Measurements from ENCODE around the gene C1orf210. TPM values are rescaled to one million over a fixed set of nuclear protein-coding genes. Genes with fewer than 3 reads are reported as not detected.

C1orf210 gene
- total and polyA plus RNA-seq, 8 donors = 4.3 to 34.4 (median 14.3) TPM; not detected in 1

DNA sequence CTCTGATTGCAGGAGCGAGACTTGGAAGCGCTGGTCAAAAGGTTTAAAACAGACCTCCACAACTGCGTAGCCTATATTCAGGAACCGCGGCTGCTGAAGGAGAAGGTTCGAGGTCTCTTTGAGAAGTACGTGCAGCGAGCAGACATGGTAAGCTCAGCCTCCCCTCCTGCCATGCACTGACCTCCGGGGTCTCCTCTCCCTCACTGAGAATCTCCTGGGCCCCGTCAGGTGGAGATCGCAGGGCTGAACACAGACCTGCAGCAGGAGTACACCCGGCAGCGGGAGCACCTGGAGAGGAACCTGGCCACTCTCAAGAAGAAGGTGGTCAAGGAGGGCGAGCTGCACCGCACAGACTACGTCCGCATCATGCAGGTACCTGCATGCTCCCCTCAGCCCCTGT lies 51.1 kb downstream of the C1orf210 start:
- H3K4me3 ChIP-seq = no peak overlapping the region
- H3K36me3 ChIP-seq = no peaks in the 10 kb centered on the region
- WGBS, 5 donors = 94 to 96% (median 95%) methylated on average over 15 to 17 of the region's 17 CpGs
- no peak for DNase-seq
- peak overlapping the region in 3 of 5 donors; percentile 17 to 59 (median 36) for H3K27ac ChIP-seq
- TF ChIP-seq POLR2A (IDR thresholded peaks at IDR 0.05) = no peak
- TF ChIP-seq EP300 (IDR thresholded peaks at IDR 0.05) = no peak
- TF ChIP-seq, protein P1, sequence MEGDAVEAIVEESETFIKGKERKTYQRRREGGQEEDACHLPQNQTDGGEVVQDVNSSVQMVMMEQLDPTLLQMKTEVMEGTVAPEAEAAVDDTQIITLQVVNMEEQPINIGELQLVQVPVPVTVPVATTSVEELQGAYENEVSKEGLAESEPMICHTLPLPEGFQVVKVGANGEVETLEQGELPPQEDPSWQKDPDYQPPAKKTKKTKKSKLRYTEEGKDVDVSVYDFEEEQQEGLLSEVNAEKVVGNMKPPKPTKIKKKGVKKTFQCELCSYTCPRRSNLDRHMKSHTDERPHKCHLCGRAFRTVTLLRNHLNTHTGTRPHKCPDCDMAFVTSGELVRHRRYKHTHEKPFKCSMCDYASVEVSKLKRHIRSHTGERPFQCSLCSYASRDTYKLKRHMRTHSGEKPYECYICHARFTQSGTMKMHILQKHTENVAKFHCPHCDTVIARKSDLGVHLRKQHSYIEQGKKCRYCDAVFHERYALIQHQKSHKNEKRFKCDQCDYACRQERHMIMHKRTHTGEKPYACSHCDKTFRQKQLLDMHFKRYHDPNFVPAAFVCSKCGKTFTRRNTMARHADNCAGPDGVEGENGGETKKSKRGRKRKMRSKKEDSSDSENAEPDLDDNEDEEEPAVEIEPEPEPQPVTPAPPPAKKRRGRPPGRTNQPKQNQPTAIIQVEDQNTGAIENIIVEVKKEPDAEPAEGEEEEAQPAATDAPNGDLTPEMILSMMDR (IDR thresholded peaks at IDR 0.05) = no peak
- TF ChIP-seq POLR2AphosphoS5 (IDR thresholded peaks at IDR 0.05) = no peak
- H3K9me3 ChIP-seq = no peaks in the 10 kb centered on the region
- peaks cover 36 to 70% (median 51%) of the 10 kb centered on the region in 4 donors for H3K4me1 ChIP-seq
- intact Hi-C loops (cut with DNase I; ENCODE audit: low total_unique reads) = no loop called here
- H3K27me3 ChIP-seq = no peaks in the 10 kb centered on the region

DNA sequence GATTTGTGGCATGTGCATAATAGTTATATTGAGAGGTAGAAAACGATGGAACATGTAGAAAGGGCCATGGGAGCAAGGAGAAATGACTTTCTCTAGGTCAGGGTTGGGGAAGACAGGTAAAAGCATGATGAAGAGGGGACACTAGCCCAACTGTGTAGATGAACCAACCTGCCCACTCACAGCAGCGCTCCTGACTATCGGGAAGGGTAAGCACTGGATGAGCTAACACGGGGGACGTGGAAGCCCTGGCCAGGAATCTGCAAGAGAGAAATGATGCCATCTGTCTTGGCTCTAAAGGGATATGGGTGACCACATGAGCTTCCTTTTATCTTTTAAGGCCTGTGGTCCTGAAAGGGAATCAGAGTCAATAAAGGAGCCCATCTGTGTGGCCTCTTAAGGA lies 51.8 kb downstream of the C1orf210 start:
- intact Hi-C loops (cut with DNase I; ENCODE audit: low total_unique reads) = no loop called here
- Histone ChIP-seq H3K27me3 (no peaks in the 10 kb centered on the region), H3K36me3 (no peaks in the 10 kb centered on the region), H3K27ac (no peak overlapping the region), H3K4me3 (no peak overlapping the region), H3K4me1 (peaks cover 36 to 71% (median 49%) of the 10 kb centered on the region in 4 donors), H3K9me3 (no peaks in the 10 kb centered on the region)
- WGBS, 5 donors = 85 to 96% (median 89%) methylated on average over 5 of the region's 5 CpGs
- DNase-seq = no peak
- no peak for TF ChIP-seq POLR2AphosphoS5 (IDR thresholded peaks at IDR 0.05)
- TF ChIP-seq, protein P1 (IDR thresholded peaks at IDR 0.05) = no peak

- Histone ChIP-seq H3K4me3 (no peak overlapping the region), H3K9me3 (no peaks in the 10 kb centered on the region), H3K36me3 (no peaks in the 10 kb centered on the region), H3K27ac (peak overlapping the region; percentile 40 to 74 (median 63)), H3K4me1 (peaks cover 36 to 63% (median 44%) of the 10 kb centered on the region in 4 donors), H3K27me3 (no peaks in the 10 kb centered on the region)
- WGBS, 5 donors = 52 to 82% (median 62%) methylated on average over 4 of the region's 4 CpGs
- DNase-seq = no peak
- TF ChIP-seq EP300 (IDR thresholded peaks at IDR 0.05) (no peak), POLR2AphosphoS5 (IDR thresholded peaks at IDR 0.05) (no peak), POLR2A (IDR thresholded peaks at IDR 0.05) (no peak)
- TF ChIP-seq, protein P1 (IDR thresholded peaks at IDR 0.05) = no peak
- intact Hi-C loops (cut with DNase I; ENCODE audit: low total_unique reads) = no loop called here
Observed at GRCh38 chr1:43232482-43232881, 52.9 kb downstream of the C1orf210 start.

DNA sequence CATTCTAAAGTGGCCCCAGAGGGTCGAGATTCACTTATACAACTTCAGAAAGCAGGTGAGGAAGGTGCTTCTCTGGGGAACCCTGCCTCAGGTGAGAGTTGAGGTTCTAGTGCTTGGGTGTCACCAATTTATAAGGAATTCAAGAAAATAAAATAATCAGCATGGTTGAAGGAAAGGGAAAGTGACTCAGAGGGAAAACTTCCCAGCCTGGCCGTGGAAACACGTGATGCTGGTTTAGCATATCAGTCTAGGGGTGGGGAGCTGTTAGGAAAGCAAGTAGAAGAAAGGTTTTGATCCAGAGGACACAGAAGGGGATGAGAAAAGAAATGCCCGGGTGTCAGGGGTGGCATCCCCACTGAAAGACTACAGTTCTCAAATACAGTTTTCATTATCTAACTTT lies 53.3 kb downstream of the C1orf210 start:
- no peaks in the 10 kb centered on the region for H3K9me3 ChIP-seq
- peak in 1 of 2 donors; percentile 73 for DNase-seq
- intact Hi-C loops (cut with DNase I; ENCODE audit: low total_unique reads) = no loop called here

More for the DNA sequence above, 53.3 kb downstream of the C1orf210 start:
- Histone ChIP-seq H3K36me3 (no peaks in the 10 kb centered on the region), H3K27me3 (no peaks in the 10 kb centered on the region), H3K27ac (peak overlapping the region; percentile 57 to 74 (median 63)), H3K4me3 (no peak overlapping the region), H3K4me1 (peaks cover 36 to 66% (median 46%) of the 10 kb centered on the region in 4 donors)
- TF ChIP-seq POLR2AphosphoS5 (IDR thresholded peaks at IDR 0.05) = peak in 1 of 3 donors; percentile 52
- TF ChIP-seq, protein P1 (IDR thresholded peaks at IDR 0.05) = no peak
- no peak for TF ChIP-seq EP300 (IDR thresholded peaks at IDR 0.05)
- WGBS, 5 donors = 22 to 40% (median 29%) methylated on average over 4 of the region's 4 CpGs

Other genes with a start within 250 kb of the C1orf210 start
- 10 to 100 TPM in 4 of 5 donors, 1 to 10 TPM in 1; 4.1 to 53.3 (median 37.2) TPM for gene EBNA1BP2, start 113.3 kb downstream of the C1orf210 start, total RNA-seq
- gene EBNA1BP2, start 113.3 kb downstream of the C1orf210 start, polyA plus RNA-seq = 10 to 100 TPM; 50.4 to 58.9 (median 52.5) TPM
- 1 to 10 TPM in 1 of 5 donors, under 1 TPM in 1, not detected in 3; 0.37 to 1.4 TPM for gene CFAP57, start 113.3 kb downstream of the C1orf210 start, total RNA-seq
- gene CFAP57, start 113.3 kb downstream of the C1orf210 start, polyA plus RNA-seq = under 1 TPM; 0.08 to 0.15 (median 0.12) TPM
- 10 to 100 TPM in 3 of 5 donors, 1 to 10 TPM in 2; 7.0 to 41.9 (median 13.6) TPM for gene TMEM125, start 15.6 kb downstream of the C1orf210 start, total RNA-seq
- 10 to 100 TPM; 19.2 to 38.8 (median 26.5) TPM for gene TMEM125, start 15.6 kb downstream of the C1orf210 start, polyA plus RNA-seq
- gene TIE1, start 15.4 kb upstream of the C1orf210 start, total RNA-seq = 10 to 100 TPM in 4 of 5 donors, not detected in 1; 13.8 to 36.2 (median 16.4) TPM
- 1 to 10 TPM; 2.1 to 5.8 (median 3.1) TPM for gene TIE1, start 15.4 kb upstream of the C1orf210 start, polyA plus RNA-seq
- gene MPL, start 52.2 kb upstream of the C1orf210 start, total RNA-seq = not detected
- not detected for gene MPL, start 52.2 kb upstream of the C1orf210 start, polyA plus RNA-seq
- gene CDC20, start 73.4 kb upstream of the C1orf210 start, total RNA-seq = 10 to 100 TPM in 2 of 5 donors, 1 to 10 TPM in 3; 1.8 to 22.3 (median 7.9) TPM
- gene CDC20, start 73.4 kb upstream of the C1orf210 start, polyA plus RNA-seq = 10 to 100 TPM; 11.1 to 31.4 (median 11.3) TPM
- gene ELOVL1, start 82.4 kb upstream of the C1orf210 start, total RNA-seq = 100 to 1,000 TPM in 1 of 5 donors, 10 to 100 TPM in 3, 1 to 10 TPM in 1; 7.6 to 109 (median 36.8) TPM
- gene ELOVL1, start 82.4 kb upstream of the C1orf210 start, polyA plus RNA-seq = 10 to 100 TPM; 35.6 to 83.8 (median 74.6) TPM
- gene MED8, start 104.2 kb upstream of the C1orf210 start, total RNA-seq = 10 to 100 TPM in 4 of 5 donors, 1 to 10 TPM in 1; 5.8 to 52.2 (median 29.6) TPM
- 10 to 100 TPM; 28.3 to 46.1 (median 30.6) TPM for gene MED8, start 104.2 kb upstream of the C1orf210 start, polyA plus RNA-seq
- gene SZT2, start 104.3 kb upstream of the C1orf210 start, total RNA-seq = 10 to 100 TPM; 49.6 to 69.3 (median 56.7) TPM
- 10 to 100 TPM in 1 of 3 donors, 1 to 10 TPM in 2; 4.9 to 10.2 (median 9.3) TPM for gene SZT2, start 104.3 kb upstream of the C1orf210 start, polyA plus RNA-seq
- 10 to 100 TPM; 24.4 to 77.6 (median 43.6) TPM for gene HYI, start 168.3 kb upstream of the C1orf210 start, total RNA-seq
- gene HYI, start 168.3 kb upstream of the C1orf210 start, polyA plus RNA-seq = 100 to 1,000 TPM in 2 of 3 donors, 10 to 100 TPM in 1; 64.2 to 173 (median 143) TPM
- gene PTPRF, start 245.3 kb upstream of the C1orf210 start, total RNA-seq = 100 to 1,000 TPM in 4 of 5 donors, 10 to 100 TPM in 1; 63.0 to 282 (median 114) TPM
- gene PTPRF, start 245.3 kb upstream of the C1orf210 start, polyA plus RNA-seq = 10 to 100 TPM; 11.3 to 53.3 (median 30.4) TPM

Measured in stomach (tissue), 9 donors.